MCF 10A (cell line): Measurements from ENCODE around the gene GATAD2B. TPM values are rescaled to one million over a fixed set of nuclear protein-coding genes. Genes with fewer than 3 reads are reported as not detected.

Experiments
- Bru-seq: library from RNA; stranded (reverse); fragments of 400-500 nt; gene quantifications from one replicate; lab custom pipeline; 2021; lab: Mats Ljungman, UMichigan
- BruChase-seq, 2 experiments: library from RNA; stranded (reverse); fragments of 400-500 nt; gene quantifications; one replicate each; lab custom pipeline; 2021; lab: Mats Ljungman, UMichigan
- BruUV-seq: library from RNA; stranded (reverse); fragments of 400-500 nt; replicated peaks from 2 replicates; lab custom pipeline; 2021; lab: Mats Ljungman, UMichigan
- CTCF ChIA-PET: fragments of 300-600 bp; sonication (Branson Sonifier 250); formaldehyde crosslinking; extraction: SDS; loops from one replicate; lab custom pipeline; 2021; ENCODE audit warnings: antibody characterized with exemption, inconsistent platforms; lab: Yijun Ruan, JAX
- POLR2A ChIA-PET: fragments of 300-600, 350-650 bp; sonication (Branson Sonifier 250); formaldehyde crosslinking; extraction: SDS; loops from one replicate; lab custom pipeline; 2020; ENCODE audit warnings: antibody characterized with exemption, inconsistent platforms; lab: Yijun Ruan, JAX
- DNase-seq: peaks from one replicate; pipeline ENCODE4 v3.0.0-alpha.2; 2018; ENCODE audit not compliant: unreplicated experiment
- H3K27ac Mint-ChIP-seq: one replicate; pipeline ENCODE4 v1.8.0; 2022; ENCODE audit warnings: mild to moderate bottlenecking, low read depth, mixed read lengths; ENCODE audit not compliant: unreplicated experiment
- H3K27me3 Mint-ChIP-seq: one replicate; pipeline ENCODE4 v1.8.0; 2022; ENCODE audit warnings: mixed read lengths; ENCODE audit not compliant: insufficient read depth, unreplicated experiment
- H3K36me3 Mint-ChIP-seq: one replicate; pipeline ENCODE4 v1.8.0; 2022; ENCODE audit warnings: mild to moderate bottlenecking, moderate library complexity, mixed read lengths; ENCODE audit not compliant: insufficient read depth, unreplicated experiment
- H3K4me1 Mint-ChIP-seq: one replicate; pipeline ENCODE4 v1.8.0; 2022; ENCODE audit warnings: mixed read lengths; ENCODE audit not compliant: insufficient read depth, unreplicated experiment
- H3K4me3 Mint-ChIP-seq: one replicate; pipeline ENCODE4 v1.8.0; 2022; ENCODE audit warnings: mild to moderate bottlenecking, moderate library complexity, mixed read lengths; ENCODE audit not compliant: unreplicated experiment
- H3K9me3 Mint-ChIP-seq: one replicate; pipeline ENCODE4 v1.8.0; 2022; ENCODE audit warnings: mixed read lengths; ENCODE audit not compliant: unreplicated experiment
- intact Hi-C: fragments of 100-400 bp; cut with micrococcal nuclease; formaldehyde crosslinking; loops from 2 replicates; pipeline ENCODE4 v1.14.1; 2022
- long read RNA-seq: library from polyadenylated mRNA; stranded (forward); transcript quantifications from one replicate; pipeline ENCODE4 v2.0.0, GENCODE V29; 2022
- total RNA-seq: library from RNA; stranded (reverse); gene quantifications from 2 replicates; pipeline ENCODE4 v1.2.3, GENCODE V29; 2022
- TF ChIP-seq, protein P1 (sequence below): fragments of 200-600 bp; IDR thresholded peaks from one replicate; pipeline ENCODE4 v1.8.0; 2022; ENCODE audit warnings: antibody characterized with exemption, mild to moderate bottlenecking; ENCODE audit not compliant: unreplicated experiment

GATAD2B gene
- total RNA-seq, result 95.5 and 108 TPM in 2 replicates
- Bru-seq, nascent RNA, result percentile 88 among the genes with signal in this experiment
- BruChase-seq, experiment 1, labeled RNA remaining after a 6-hour chase, result percentile 93 among the genes with signal in this experiment
- percentile 90 among the genes with signal in this experiment for BruChase-seq, experiment 2, labeled RNA remaining after a 2-hour chase
- long read RNA-seq, full-length matches to known transcripts, result 2 of 20 reads
- long read RNA-seq, partial matches to known transcripts, result 1 of 20 reads
- long read RNA-seq, other reads (novel, unspliced or antisense), result 17 of 20 reads

DNA sequence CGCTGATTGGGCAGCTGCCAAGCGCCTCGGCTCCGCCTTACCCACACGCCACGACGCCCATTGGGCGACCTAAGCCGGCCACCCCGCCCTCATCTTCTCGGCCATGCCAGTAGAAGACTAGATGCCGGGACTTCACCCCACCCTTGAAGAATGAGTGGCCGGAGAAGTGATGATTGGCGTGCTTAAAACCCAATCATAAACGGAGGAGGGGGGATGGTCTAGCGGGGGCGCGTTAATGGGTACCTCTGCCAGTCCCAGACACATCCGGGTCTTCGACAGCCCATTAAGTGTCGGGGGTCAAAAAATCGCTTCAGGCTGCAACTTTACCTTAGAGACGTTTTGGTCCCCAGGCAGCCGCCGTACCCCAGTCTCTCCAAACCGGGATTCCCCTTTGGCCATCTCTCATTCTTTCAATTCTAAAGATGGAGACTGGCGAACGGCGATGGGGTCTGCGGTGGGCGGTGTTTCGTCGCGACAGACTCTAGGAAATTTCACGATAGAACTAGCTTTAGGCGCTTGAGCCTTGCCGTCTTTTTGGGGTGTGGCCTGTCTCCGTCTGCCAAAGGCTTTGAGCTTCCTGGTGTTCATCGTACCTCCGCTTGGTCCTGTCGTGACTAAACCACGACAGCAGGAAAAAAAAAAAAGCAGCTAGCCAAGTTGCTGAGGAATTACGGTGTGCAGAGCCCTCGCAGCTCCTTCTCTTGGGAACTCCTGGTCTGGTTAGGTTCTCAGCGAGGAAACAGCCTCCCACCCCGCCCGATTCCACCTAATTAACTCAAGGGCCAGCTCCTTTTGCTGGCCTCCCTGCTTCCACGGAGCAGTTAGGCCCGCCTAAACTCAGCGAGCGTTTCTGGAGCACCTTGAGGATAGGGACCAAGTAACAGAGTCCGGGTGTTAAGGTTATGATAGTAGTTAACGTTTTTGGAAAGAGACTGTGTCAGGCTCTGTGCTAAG is at the start of gene GATAD2B:
Gene GATAD2B (minus strand): TSS at position 1 of the 954 bp plus-strand sequence. CDS start 94,625 bp downstream, outside the sequence.
- TF ChIP-seq, protein P1, sequence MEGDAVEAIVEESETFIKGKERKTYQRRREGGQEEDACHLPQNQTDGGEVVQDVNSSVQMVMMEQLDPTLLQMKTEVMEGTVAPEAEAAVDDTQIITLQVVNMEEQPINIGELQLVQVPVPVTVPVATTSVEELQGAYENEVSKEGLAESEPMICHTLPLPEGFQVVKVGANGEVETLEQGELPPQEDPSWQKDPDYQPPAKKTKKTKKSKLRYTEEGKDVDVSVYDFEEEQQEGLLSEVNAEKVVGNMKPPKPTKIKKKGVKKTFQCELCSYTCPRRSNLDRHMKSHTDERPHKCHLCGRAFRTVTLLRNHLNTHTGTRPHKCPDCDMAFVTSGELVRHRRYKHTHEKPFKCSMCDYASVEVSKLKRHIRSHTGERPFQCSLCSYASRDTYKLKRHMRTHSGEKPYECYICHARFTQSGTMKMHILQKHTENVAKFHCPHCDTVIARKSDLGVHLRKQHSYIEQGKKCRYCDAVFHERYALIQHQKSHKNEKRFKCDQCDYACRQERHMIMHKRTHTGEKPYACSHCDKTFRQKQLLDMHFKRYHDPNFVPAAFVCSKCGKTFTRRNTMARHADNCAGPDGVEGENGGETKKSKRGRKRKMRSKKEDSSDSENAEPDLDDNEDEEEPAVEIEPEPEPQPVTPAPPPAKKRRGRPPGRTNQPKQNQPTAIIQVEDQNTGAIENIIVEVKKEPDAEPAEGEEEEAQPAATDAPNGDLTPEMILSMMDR, result no peak
- no peaks in the 10 kb centered on the region for H3K9me3 Mint-ChIP-seq
- H3K27ac Mint-ChIP-seq, result peak within 1 kb of the TSS; percentile 74
- BruUV-seq, result TSS peak; percentile 92
- intact Hi-C loops, result loop anchor here (1.0 to 2.0 kb wide), 4 partner anchors 23 to 126 kb away; partner anchors contain the start of genes CREB3L4, DENND4B and RAB13
- POLR2A ChIA-PET, result interaction anchor here (0.7 to 7.8 kb wide), 49 partner anchors 10 to 496 kb away, joined by 3 to 117 read pairs (median 6); partner anchors contain the start of genes CREB3L4, CRTC2, DENND4B and INTS3
- no peaks in the 10 kb centered on the region for H3K27me3 Mint-ChIP-seq
- DNase-seq, result peak; percentile 100
- peak within 1 kb of the TSS; percentile 74 for H3K4me3 Mint-ChIP-seq
- H3K4me1 Mint-ChIP-seq, result peaks cover 34% of the 10 kb centered on the region
- H3K36me3 Mint-ChIP-seq, result peaks cover 18% of the 10 kb centered on the region
- CTCF ChIA-PET, result interaction anchor here (0.5 to 4.9 kb wide), 12 partner anchors 13 to 516 kb away, joined by 3 to 41 read pairs (median 4); partner anchors contain the start of genes CREB3L4, DENND4B and RAB13

DNA sequence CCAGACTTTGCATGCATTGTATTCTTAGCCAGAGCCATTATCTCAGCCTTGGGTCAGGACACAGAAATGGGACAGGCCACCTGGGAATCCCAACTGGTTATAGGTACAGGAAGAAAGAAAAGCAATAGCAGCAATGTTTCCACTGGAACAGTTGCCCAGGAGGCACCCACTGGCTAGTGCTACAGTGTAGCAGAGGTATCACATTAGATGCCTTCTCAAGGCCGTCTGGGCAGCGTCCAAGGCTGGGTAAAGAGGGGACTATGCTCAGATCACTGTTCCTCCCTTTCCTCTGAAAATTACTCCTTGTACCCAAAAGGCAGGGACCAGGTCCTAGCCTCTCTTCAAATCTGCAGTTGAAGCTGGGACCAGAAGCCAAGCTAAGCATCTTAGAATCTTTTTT is 47.6 kb upstream of the GATAD2B start:
- no peak overlapping the region for H3K27ac Mint-ChIP-seq

DNA sequence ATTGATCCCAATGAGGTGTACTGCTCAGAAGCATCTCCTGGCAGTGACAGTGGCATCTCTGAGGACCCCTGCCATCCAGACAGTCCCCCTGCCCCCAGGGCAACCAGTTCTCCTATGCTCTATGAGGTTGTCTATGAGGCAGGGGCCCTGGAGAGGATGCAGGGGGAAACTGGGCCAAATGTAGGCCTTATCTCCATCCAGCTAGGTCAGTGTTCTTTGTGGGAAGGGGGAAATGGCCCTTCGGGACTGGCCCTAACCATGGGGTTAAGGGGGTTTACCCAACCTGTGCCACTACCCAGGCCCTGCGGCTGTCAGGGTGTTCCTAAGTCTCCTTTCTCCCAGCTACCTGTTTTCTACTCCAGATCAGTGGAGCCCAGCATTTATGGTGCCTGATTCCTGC is 46.2 kb upstream of the GATAD2B start:
- ChIA-PET POLR2A (interaction anchor here (4.2 to 16.6 kb wide), 5 partner anchors 8 to 187 kb away, joined by 37 to 647 read pairs (median 358); partner anchors contain the start of genes CRTC2, DENND4B, GATAD2B and JTB), CTCF (interaction anchor here (0.5 to 5.2 kb wide), 8 partner anchors 8 to 457 kb away, joined by 3 to 45 read pairs (median 6); partner anchors contain the start of genes JTB and RAB13)
- Mint-ChIP-seq H3K27ac (peak overlapping the region; percentile 94), H3K27me3 (no peaks in the 10 kb centered on the region), H3K9me3 (no peaks in the 10 kb centered on the region), H3K36me3 (peaks cover 30% of the 10 kb centered on the region), H3K4me3 (peak overlapping the region; percentile 95), H3K4me1 (peaks cover 33% of the 10 kb centered on the region)
- intact Hi-C loops, result no loop called here
- TF ChIP-seq, protein P1, result no peak
- BruUV-seq, result no TSS peak
- DNase-seq, result no peak

More for the DNA sequence above, 47.6 kb upstream of the GATAD2B start:
- BruUV-seq, result no TSS peak
- H3K27me3 Mint-ChIP-seq, result no peaks in the 10 kb centered on the region
- H3K9me3 Mint-ChIP-seq, result no peaks in the 10 kb centered on the region
- intact Hi-C loops, result no loop called here
- H3K36me3 Mint-ChIP-seq, result peaks cover 44% of the 10 kb centered on the region
- CTCF ChIA-PET, result interaction anchor here (0.6 to 5.2 kb wide), 3 partner anchors 8 to 358 kb away, joined by 3 to 45 read pairs (median 4); partner anchors contain the start of genes RAB13 and S100A16
- POLR2A ChIA-PET, result interaction anchor here (0.6 kb wide), 1 partner anchor 10 kb away, joined by 3 read pairs; no protein-coding TSS in a partner anchor
- H3K4me1 Mint-ChIP-seq, result peaks cover 27% of the 10 kb centered on the region
- no peak overlapping the region for H3K4me3 Mint-ChIP-seq
- TF ChIP-seq, protein P1, result no peak
- DNase-seq, result no peak
